ENCODE results near the gene SERINC5.

The SERINC5 gene

GRCh38 chr5:80291761-80292160 lies 35.9 kb upstream of the SERINC5 start:
- H3K4me3 ChIP-seq (ENCODE audit: control insufficient read depth, low read depth, low read length): no peak overlapping the region
- TF ChIP-seq, protein P1, sequence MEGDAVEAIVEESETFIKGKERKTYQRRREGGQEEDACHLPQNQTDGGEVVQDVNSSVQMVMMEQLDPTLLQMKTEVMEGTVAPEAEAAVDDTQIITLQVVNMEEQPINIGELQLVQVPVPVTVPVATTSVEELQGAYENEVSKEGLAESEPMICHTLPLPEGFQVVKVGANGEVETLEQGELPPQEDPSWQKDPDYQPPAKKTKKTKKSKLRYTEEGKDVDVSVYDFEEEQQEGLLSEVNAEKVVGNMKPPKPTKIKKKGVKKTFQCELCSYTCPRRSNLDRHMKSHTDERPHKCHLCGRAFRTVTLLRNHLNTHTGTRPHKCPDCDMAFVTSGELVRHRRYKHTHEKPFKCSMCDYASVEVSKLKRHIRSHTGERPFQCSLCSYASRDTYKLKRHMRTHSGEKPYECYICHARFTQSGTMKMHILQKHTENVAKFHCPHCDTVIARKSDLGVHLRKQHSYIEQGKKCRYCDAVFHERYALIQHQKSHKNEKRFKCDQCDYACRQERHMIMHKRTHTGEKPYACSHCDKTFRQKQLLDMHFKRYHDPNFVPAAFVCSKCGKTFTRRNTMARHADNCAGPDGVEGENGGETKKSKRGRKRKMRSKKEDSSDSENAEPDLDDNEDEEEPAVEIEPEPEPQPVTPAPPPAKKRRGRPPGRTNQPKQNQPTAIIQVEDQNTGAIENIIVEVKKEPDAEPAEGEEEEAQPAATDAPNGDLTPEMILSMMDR (IDR thresholded peaks at IDR 0.05; ENCODE audit: control insufficient read depth, insufficient read depth, low read depth, low read length, missing control alignments): no peak
- DNase-seq (ENCODE audit: low read depth): no peak

DNA sequence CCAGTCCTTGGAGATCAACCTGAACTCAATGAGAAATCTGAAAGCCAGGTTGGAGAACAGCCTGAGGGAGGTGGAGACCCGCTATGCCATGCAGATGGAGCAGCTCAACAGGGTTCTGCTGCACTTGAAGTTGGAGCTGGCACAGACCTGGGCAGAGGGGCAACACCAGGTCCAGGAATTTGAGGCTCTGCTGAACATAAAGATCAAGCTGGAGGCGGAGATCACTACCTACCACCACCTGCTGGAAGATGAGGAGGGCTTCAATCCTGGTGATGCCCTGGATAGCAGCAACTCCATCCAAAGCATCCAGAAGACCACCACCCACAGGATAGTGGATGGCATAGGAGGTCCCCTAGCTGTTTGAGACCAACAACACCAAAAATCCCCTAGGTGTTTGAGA lies 33.5 kb upstream of the SERINC5 start:
- TF ChIP-seq, protein P1 (IDR thresholded peaks at IDR 0.05; ENCODE audit: control insufficient read depth, insufficient read depth, low read depth, low read length, missing control alignments): no peak
- DNase-seq (ENCODE audit: low read depth): no peak
- no peak overlapping the region for H3K4me3 ChIP-seq (ENCODE audit: control insufficient read depth, low read depth, low read length)

DNA sequence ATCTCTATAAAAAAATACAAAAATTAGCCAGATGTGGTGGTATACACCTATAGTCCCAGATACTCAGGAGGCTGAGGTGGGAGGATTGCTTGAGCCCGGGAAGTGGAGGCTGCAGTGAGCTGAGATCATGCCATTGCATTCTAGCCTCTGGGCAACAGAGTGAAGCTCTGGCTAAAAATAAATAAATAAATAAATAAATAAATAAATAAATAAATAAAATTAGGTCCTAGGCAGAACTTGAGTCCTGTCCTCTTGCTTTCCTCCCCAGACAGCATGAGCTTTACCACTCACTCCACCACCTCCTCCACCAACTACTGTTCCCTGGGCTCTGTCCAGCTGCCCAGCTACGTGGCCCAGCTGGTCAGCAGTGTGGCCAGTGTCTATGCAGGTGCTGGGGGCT lies 32.3 kb upstream of the SERINC5 start:
- no peak for DNase-seq (ENCODE audit: low read depth)
- no peak overlapping the region for H3K4me3 ChIP-seq (ENCODE audit: control insufficient read depth, low read depth, low read length)
- TF ChIP-seq, protein P1 (IDR thresholded peaks at IDR 0.05; ENCODE audit: control insufficient read depth, insufficient read depth, low read depth, low read length, missing control alignments): no peak

DNA sequence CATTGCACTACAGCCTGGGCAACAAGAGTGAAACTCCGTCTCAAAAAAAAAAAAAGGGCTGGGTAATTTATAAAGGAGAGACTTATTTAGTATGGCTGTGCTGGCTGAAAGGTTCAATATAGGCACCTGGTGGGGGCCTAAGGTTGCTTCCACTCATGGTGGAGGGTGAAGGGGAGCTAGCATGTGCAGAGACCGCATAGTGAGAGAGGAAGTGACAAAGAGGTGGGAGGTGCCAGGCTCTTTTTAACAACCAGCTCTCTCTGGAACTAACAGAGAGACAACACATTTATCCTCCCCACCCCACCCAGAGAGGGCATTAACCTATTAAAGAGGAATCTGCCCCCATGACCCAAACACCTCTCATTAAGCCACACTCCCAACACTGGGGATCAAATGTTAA lies 28.9 kb upstream of the SERINC5 start:
- H3K4me3 ChIP-seq (ENCODE audit: control insufficient read depth, low read depth, low read length): no peak overlapping the region
- no peak for DNase-seq (ENCODE audit: low read depth)
- TF ChIP-seq, protein P1 (IDR thresholded peaks at IDR 0.05; ENCODE audit: control insufficient read depth, insufficient read depth, low read depth, low read length, missing control alignments): no peak

DNA sequence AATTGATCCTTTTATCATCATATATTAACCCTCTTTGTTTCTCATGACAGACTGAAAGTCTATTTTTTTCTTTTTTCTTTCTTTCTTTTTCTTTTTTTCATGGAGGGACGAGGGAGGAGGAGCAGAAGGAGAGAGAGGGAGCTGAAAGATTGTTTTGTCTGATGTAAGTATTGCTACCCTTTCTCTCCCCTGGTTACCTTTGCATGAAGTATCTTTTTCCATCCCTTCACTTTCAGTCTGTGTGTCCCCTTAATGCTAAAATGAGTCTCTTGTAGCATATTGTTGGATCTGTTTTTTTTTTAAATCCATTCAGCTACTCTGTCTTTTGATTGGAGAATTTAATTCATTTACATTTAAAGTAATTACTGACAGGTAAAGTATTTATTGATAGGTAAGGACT lies 27.5 kb upstream of the SERINC5 start:
- TF ChIP-seq, protein P1 (IDR thresholded peaks at IDR 0.05; ENCODE audit: control insufficient read depth, insufficient read depth, low read depth, low read length, missing control alignments): no peak

GRCh38 chr5:80282054-80282453 lies 26.2 kb upstream of the SERINC5 start:
- DNase-seq (ENCODE audit: low read depth): no peak
- no peak overlapping the region for H3K4me3 ChIP-seq (ENCODE audit: control insufficient read depth, low read depth, low read length)
- TF ChIP-seq, protein P1 (IDR thresholded peaks at IDR 0.05; ENCODE audit: control insufficient read depth, insufficient read depth, low read depth, low read length, missing control alignments): no peak

More for the DNA sequence above, 27.5 kb upstream of the SERINC5 start:
- no peak overlapping the region for H3K4me3 ChIP-seq (ENCODE audit: control insufficient read depth, low read depth, low read length)
- no peak for DNase-seq (ENCODE audit: low read depth)

- H3K4me3 ChIP-seq (ENCODE audit: control insufficient read depth, low read depth, low read length): no peak overlapping the region
- TF ChIP-seq, protein P1 (IDR thresholded peaks at IDR 0.05; ENCODE audit: control insufficient read depth, insufficient read depth, low read depth, low read length, missing control alignments): no peak
- DNase-seq (ENCODE audit: low read depth): no peak
These were observed 21.3 kb upstream of the SERINC5 start for GRCh38 chr5:80277191-80277590.
